GM21423 (cell line): ENCODE data around the gene PHYKPL.
"Not testable (repeated sequence)": the region's sequence is repeated elsewhere in the genome, so short reads cannot be mapped to it uniquely, and the experiment has no call there.

Source experiments
- ATAC-seq: cut with Tn5 transposase; IDR thresholded peaks from one replicate; pipeline ENCODE4 v1.9.1; 2021; ENCODE audit warnings: mild to moderate bottlenecking, moderate library complexity; ENCODE audit not compliant: unreplicated experiment

Gene PHYKPL

DNA sequence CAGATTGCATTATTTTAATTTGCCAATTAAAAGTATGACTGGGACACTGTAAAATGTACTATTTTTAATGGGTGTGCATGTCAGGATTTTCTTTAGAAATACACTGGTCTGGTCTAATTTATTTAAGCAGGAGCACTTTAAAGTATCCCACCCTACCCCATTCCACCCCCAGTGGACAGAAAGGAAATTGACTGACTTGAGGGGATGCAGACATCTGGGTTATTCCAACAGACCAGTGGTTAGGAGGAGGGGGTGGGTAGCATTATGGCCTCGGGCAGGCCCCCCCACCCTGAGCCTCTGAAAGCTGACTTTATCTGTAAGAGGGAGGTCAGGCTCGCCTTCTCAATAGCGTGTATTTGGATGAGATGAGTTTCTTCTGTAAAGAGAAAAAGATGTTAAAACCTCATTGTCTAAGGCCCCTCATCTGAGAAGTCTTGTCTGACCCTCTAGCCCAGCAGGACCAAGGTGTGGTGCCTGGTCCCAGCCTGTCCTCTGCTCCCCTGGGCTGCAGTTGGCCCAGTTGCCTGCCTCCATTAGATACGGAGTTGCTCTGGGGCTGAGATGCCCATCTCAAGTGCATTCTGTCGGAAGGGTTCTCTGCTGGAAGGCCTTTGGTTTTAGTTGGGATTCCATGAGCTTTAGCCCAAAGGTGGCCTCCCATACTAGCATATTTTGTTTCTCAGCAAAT, 23.9 kb downstream of the PHYKPL start:
- ATAC-seq = no peak

DNA sequence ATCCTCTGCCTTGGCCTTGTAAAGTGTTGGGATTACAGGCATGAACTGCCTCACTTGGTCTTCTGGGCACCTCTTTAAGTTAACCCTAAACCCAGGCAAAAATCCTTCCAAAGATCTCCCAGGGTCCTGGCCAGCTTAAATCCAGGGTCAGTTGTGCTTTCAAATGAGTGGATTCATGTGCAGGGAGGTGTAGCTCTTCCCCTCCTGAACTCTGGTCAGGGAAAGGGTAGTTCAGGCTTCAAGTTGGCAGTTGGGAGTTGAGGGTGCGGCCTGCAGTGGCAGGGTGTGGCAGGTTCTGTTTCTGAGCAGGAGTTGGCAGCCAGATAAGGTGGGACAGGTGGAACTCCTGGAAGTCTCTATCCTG, 24.7 kb downstream of the PHYKPL start:
- no peak for ATAC-seq

DNA sequence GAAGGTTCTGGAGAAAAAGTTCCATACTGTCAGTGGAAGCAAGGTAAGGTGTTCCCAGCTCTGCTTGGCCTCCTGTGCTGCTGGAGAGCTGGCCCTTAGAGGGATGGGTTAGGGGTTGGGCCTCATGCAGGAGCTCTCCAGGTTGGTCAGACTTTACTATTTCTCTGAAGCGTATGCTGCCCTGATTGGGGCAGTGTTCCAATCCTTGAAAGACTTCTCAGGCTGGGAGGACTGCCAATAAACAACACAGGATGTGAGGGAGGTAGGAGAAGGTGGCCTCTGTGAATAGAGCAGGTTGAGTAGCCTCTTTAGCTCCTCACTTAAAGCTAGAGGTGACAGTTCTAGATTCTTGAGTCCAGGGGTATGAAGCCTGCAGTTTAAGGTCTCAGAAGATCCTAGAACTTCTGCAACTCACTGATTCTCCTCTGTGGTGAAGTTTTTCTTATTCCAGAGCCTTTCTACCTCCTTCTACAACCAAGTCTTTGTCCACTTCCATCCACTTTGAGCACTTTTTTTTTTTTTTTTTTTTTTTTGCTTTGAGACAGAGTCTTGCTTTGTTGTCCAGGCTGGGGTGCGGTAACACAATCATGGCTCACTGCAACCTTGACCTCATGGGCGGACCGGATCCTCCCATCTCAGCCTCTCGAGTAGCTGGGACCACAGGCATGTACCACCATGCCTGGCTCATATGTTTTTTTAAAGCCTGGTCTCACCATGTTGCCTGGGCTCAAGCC, 25.3 kb downstream of the PHYKPL start:
- no peak for ATAC-seq

DNA sequence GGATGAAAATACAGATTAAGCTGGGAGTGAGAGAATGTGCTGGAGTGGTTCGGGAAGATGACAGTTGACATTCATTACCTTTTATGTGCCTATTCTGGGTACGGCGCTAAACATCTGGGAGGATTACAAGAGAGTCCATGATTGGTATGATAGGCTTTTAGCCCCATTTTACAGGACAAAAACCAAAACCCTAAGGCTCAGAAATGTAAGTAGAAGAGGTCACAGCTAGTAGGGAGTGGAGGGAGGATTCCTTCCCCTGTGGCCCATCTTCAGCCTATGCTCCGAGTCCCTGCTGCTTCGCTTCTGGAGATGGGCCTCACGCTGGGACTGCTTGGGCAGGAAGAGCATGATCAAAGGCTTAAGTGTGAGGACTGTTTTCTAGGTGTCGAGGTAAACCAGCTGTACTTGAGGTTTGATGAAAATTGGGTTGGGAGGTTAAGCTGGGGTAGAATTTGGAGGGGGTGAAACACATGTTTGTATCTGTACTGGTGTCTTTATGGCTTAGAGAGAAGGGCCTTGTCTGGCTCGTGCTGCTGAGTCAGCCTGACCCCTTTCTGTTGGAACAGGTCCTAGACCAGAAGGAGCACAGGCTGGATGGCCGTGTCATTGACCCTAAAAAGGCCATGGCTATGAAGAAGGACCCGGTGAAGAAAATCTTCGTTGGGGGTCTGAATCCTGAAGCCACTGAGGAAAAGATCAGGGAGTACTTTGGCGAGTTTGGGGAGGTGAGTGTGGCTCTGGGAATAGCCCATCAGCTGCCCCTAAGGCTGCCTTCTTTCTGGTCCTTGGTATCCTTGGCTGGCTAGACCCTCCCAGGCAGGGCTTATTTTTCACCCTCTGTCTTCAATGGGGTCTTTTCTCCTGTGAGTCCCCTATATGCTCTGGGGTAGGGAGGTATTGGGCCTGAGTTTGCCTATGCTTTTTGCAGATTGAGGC, 26.2 kb downstream of the PHYKPL start:
- no peak for ATAC-seq

DNA sequence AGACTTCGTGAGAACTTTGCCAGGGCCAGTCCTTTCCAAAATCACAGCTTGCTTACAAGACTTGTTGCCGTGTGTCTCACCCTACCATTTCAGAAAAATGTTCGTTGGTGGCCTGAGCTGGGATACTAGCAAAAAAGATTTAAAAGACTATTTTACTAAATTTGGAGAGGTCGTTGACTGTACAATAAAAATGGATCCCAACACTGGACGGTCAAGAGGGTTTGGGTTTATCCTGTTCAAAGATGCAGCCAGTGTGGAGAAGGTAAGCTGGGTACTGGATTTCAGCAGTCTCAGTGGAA, 26.9 kb downstream of the PHYKPL start:
- ATAC-seq = no peak

GRCh38 chr5:178204935-178205748, 27.5 kb downstream of the PHYKPL start:
- ATAC-seq = peak; percentile 60

- peak; percentile 82 for ATAC-seq
Observed at GRCh38 chr5:178204182-178204934, 28.2 kb downstream of the PHYKPL start, which contains the start of gene HNRNPAB. HNRNPAB (plus strand) TSS chr5:178204533; CDS start chr5:178204838, 305 bp downstream.

GRCh38 chr5:178203670-178204181, 28.9 kb downstream of the PHYKPL start:
- no peak for ATAC-seq

- no peak for ATAC-seq
Observed at GRCh38 chr5:178202541-178202940, 30.1 kb downstream of the PHYKPL start.

DNA sequence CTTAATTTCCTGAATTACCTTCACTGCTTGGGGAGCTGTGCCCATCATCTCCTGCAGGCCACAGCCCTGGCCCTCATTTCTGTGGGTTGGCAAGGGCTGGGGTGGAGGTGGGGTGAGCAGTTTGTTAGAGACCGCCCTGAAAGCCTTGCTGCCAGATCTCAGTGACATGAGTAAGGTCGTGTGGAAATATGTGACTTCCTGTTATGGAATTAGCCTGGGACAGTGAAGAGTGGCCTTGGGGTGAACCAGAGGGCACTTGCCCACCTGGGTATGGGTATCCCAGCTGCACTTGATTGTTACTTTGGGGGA, 30.7 kb downstream of the PHYKPL start:
- no peak for ATAC-seq

GRCh38 chr5:178201221-178201926, 31.2 kb downstream of the PHYKPL start:
- no peak for ATAC-seq

GRCh38 chr5:178199581-178200434, 32.8 kb downstream of the PHYKPL start:
- ATAC-seq = no peak

DNA sequence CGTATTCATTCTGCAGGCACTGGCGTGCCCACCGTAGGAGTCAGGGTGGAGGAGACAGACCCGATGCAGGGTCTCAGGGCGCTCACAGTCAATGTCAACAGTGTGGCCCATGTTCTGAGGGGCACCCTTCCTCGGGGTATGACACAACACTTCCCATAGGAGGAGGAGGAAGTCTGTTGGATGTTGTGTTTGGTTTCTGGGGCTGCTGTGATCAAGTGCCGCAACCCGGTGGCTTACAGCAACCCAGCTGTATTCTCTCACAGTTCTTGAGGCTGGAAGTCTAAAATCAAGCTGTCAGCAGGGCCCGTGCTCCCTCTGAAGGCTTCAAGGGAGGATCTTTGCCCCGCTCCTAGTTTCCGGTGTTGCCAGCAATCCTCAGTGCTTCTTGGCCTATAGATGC, 33.9 kb downstream of the PHYKPL start:
- ATAC-seq = no peak

GRCh38 chr5:178198151-178198550, 34.5 kb downstream of the PHYKPL start:
- not testable (repeated sequence) for ATAC-seq

DNA sequence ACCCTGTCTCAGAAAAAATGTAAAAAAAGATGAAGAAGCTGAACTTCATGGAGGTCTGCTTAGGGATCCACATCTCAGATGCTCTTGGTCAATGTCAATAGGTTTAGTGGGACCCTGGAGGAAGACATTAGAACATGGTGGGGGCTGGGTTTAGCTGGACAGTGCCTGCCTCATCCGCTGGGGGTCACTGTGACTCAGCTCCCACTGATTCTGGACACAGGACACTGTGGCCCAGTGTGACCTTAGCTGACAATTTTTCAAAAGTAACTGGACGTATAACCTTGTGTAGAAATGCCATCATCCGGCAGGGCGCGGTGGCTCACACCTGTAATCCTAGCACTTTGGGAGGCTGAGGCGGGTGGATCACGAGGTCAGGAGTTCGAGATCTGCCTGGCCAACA, 35.6 kb downstream of the PHYKPL start:
- ATAC-seq = no peak

- no peak for ATAC-seq
Observed at GRCh38 chr5:178196281-178196812, 36.3 kb downstream of the PHYKPL start.

GRCh38 chr5:178194026-178194425, 38.6 kb downstream of the PHYKPL start:
- ATAC-seq = no peak

DNA sequence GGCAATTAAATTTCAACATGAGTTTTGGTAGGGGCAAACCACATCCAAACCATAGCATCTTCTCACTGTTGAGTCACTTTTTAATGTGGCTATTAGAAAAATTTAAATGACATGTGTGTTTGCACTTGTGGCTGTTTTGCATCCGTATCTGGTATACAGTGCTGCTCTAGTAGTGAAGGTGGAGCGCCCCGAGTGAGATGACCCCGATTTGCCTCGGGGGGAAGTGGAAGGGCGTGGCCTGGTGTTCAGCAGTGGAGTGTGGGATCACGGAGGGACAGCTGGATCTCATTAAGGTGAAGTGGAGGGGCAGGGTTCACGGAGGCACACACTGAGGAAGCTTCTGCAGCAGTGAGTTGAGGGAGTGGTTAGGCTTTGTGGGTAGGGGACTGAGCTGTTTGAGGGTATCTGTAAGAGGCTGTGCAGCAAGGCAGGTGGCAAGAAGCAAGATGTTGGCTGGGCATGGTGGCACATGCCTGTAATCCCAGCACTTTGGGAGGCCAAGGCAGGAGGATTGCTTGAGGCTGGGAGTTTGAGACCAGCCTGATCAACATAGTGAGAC, 39.3 kb downstream of the PHYKPL start:
- no peak for ATAC-seq
